ENCODE data around the gene DAPP1.
"Not testable (repeated sequence)": the region's sequence is repeated elsewhere in the genome, so short reads cannot be mapped to it uniquely, and the experiment has no call there.

Gene DAPP1, protein sequence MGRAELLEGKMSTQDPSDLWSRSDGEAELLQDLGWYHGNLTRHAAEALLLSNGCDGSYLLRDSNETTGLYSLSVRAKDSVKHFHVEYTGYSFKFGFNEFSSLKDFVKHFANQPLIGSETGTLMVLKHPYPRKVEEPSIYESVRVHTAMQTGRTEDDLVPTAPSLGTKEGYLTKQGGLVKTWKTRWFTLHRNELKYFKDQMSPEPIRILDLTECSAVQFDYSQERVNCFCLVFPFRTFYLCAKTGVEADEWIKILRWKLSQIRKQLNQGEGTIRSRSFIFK

GRCh38 chr4:99816545-99817308, at the start of gene DAPP1:
Gene DAPP1 (plus strand): TSS chr4:99816827. CDS start chr4:99816914, 87 bp downstream.
- no peak for DNase-seq

DNA sequence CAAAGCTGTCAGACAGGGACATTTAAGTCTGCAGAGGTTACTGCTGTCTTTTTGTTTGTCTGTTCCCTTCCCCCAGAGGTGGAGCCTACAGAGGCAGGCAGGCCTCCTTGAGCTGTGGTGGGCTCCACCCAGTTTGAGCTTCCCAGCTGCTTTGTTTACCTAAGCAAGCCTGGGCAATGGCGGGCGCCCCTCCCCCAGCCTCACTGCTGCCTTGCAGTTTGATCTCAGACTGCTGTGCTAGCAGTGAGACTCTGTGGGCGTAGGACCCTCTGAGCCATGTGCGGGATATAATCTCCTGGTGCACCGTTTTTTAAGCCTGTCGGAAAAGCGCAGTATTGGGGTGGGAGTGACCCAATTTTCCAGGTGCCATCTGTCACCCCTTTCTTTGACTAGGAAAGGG, 45.8 kb upstream of the DAPP1 start:
- DNase-seq, result not testable (repeated sequence)

GRCh38 chr4:99783940-99784339, 32.7 kb upstream of the DAPP1 start:
- no peak for DNase-seq

GRCh38 chr4:99784842-99785241, 31.8 kb upstream of the DAPP1 start:
- DNase-seq, result no peak

DNA sequence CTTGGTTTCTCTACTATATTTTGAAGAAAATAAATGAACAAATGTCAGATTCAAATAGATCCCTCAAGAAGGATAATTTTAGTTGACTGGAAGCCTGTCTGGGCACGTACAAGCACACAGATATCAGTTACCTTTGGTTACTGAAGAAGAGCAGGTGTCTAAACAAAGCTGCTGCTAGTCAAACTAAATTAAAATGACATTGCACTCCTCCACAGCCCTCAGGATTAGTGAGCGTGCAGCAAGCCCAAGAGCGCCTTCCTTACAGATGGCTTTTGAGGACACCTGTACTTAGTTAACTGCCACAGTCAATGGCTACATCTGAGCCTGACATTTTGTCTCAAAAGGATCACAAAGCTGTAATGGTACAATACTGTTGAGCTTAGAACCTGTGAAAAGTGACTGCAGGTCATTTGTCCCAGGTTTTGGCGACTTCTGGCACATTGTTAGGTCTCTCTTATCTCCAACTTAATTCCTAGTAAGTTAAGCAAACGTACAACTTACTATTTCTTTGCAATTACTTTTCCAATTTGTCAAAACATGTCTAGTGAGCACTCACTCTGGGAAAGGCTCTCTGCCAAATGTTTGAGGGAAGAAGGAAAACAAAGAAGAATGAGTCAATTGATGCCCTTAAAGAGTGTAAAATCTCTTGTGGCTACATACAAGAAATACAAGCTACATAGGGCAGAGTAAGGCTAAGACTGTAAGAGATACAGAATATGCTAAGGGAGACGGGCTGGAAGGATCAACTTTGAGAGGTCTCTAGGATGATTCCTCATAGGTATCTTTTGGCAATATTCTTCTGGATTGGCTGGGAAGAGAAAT, 25.6 kb upstream of the DAPP1 start:
- DNase-seq, result no peak

DNA sequence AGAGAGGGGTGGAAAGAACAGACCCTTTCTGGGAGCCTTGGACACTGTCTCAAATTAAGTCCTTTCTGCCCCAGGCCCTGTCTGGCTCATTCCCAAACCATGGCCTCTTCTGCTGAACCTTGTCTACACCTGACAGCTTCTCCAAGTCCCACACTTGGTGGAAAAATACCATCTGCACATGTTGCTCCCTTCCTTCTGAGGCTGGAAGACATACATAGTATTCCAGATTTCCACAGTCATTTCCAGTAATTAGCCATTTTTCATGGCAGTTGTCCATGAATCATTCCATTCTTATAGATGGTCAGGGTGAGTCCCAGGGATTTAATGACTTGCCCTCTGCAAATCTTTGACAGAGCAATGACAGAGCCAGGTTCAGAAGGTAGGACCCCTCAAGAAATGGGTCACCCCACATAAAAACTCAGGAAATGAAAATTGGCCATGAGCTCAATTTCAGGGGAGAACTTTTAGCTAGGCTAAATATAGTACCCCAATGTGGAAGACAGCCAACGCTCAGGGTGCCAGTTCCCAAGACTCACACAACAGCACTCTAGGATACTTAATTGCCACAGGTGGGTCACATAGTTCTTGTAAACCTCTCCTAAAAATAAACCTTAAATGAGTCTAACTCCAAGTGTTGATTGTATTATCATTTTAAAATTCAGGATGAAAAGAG, 16.2 kb upstream of the DAPP1 start:
- DNase-seq, result no peak

- no peak for DNase-seq
Measured at GRCh38 chr4:99801005-99801699, 15.5 kb upstream of the DAPP1 start.

GRCh38 chr4:99803566-99804101, 13.0 kb upstream of the DAPP1 start:
- DNase-seq, result no peak

DNA sequence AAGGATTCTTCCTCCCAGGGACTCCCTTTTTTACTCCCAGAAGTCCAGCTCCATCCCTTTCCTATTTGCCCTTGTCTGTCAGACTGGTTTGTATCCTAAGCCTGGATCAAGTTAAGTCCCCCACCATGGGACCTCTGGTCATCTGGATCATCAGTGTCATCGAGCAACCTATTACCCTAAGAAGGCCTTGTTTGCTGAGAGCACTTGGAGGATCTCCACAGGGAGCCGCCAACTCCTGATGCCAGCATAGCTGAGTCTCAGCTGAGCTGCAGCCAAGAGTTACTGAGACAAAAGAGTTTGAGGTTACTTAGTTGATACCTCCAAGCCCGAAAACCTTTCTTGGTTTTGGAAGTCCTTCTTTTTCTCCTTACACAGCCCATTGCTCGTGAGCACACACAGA, 10.1 kb upstream of the DAPP1 start:
- no peak for DNase-seq

GRCh38 chr4:99807666-99808065, 9.0 kb upstream of the DAPP1 start:
- DNase-seq, result no peak

DNA sequence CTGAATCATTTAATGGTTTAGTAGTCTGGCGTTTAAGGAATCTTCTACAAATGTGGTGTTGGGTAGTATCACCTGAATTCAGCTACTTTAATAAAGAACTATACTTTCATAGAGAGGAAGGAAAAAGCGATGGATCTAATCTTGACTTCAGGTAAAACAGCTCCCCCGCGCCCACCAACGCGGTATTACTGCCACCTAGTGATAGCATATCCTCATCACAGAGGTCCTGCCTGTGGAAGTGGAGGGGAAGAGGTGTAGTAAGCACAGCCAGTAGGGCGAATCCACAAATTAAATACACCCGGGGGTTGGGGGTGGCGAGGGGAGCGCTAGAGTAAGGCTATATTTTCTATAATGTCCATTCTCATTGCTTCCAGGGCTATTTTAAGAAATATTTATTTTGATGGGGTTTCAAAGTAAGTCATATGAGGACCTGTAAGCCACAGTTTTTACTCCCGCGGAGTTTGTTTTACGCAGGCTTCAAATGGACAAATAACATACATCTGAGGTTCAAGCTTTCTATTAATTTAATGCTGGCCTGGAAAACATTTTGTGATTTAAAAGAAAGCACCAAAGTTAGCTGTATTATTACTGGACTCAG, 8.3 kb upstream of the DAPP1 start:
- peak; percentile 53 for DNase-seq

DNA sequence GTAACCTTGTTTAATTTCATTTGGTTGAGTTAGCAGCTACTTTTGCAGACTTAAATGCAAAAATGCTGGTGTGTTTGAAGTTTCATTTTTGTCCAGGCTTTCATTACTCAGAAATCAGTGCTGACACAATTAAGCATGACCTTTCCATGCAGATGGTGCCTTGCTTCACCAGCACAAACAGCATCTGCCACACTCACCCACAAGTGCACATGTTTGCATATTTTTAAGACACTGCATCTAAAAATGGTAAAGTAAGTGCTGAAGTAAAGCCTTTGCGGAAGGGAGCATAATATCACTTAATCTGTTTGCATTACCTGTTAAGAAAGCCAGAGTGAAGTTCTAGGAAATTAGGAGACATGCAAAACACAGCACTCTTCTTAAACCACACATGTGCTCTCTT, 7.3 kb upstream of the DAPP1 start:
- no peak for DNase-seq

GRCh38 chr4:99810536-99810935, 6.1 kb upstream of the DAPP1 start:
- no peak for DNase-seq

- DNase-seq, result no peak
Measured at GRCh38 chr4:99811117-99811516, 5.5 kb upstream of the DAPP1 start.

DNA sequence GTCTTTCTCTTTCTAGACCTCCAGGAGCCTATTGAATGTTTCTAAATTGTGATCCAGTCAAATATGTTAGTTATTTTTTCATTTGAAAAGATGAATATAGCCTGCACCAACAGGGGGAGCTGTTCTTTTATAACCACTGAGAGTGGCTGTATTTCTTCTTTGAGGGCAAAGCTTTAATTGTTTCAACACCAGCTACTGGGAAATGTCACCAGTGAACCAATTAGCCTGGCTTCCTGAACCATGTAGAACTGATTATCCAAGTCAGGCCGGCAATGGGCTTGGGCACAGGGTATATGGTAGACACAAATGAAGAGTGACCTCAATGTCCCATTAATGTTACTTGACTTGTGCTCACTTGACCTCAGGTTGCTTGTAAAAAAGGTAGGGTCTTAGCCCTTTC, 4.8 kb upstream of the DAPP1 start:
- peak; percentile 13 for DNase-seq

GRCh38 chr4:99815597-99816011, 1.0 kb upstream of the DAPP1 start:
- peak; percentile 29 for DNase-seq

- no peak for DNase-seq
Measured at GRCh38 chr4:99817309-99817890, 773 bp downstream of the DAPP1 start.

GRCh38 chr4:99818661-99819060, 2.0 kb downstream of the DAPP1 start:
- DNase-seq, result no peak

DNA sequence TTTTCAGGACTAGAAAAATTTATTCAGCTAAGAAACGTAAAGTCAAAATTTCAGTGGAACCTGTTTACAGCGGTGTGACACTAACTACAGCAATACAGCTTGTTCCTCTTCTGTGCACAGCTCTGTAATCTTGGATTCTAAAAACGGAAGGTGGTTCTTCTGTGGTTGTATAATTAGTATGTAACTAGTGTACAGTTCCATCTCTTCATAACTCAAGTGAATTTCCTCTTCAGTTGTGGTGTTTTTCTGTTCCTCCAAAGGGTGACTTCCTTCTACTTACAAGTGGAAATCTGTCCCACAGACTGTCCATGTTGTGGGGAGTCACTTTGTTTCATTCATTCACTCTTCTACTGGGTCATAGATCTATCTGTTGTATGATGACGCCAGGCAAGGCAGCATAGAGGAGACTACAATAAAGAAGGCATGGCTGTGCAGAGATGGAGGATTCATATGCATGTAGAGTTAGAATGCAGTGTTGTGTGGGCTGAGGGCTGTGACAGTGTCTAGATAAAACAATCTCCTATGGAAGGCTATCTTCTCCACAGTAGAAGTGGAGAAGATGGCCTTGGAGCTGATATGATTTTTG, 5.4 kb downstream of the DAPP1 start:
- no peak for DNase-seq

DNA sequence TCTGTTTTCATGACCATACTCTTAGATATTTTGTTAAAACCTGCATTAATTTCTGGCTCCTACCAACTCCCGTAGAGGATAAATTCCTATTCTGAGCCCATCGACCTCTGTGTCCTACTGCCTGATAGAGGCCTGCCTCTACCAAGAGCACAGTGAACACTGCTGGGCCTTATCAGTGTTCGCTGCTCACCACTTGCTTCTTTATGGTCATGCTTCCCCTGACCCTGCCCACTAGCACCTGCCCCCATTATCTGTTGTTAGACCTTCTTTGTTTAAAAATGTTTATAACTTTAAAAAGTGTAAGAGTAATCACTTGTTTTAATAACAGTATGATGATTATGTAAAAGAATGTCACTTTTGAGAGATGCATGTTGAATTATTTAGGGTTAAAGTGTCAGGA, 6.1 kb downstream of the DAPP1 start:
- no peak for DNase-seq

DNA sequence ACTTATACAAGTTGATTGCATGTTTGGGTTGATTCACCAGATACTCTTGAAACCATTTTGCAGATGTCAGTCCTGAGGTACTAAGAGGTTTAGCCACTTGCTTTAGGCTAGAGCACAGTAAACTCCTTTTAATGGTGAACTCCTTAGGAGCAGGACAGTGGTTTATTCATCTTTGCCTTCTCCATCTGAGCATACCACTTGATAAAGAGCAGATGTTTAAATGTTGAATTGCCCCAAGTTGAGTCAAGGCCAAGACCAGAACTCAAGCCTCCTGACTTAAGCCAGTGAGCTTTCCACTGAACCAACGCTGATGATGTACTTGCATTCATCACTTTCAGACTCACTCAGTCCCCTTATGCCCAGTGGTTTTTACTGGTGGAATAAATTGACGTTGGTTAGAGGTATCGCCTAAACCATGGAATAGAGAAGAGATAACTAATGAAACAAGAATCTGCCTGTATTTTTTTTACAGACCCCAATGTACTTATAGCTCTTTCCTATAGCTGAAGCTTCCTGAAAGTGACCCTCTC, 7.5 kb downstream of the DAPP1 start:
- no peak for DNase-seq

Measured in kidney glomerular epithelial cell (primary cell).